ENCODE data around the gene FNTB. TPM values are rescaled to one million over a fixed set of nuclear protein-coding genes. Genes with fewer than 3 reads are reported as not detected.
"Not testable (repeated sequence)": the region's sequence is repeated elsewhere in the genome, so short reads cannot be mapped to it uniquely, and the experiment has no call there.

Gene FNTB
- total RNA-seq, 1 donor from 2014 or later: 18.8 TPM

- no peak for DNase-seq (ENCODE audit: extremely low read depth, low read depth, low spot score)
Measured at GRCh38 chr14:65011538-65011937, 24.8 kb downstream of the FNTB start.

- no peak for DNase-seq (ENCODE audit: extremely low read depth, low read depth, low spot score)
Measured at GRCh38 chr14:65012353-65012752, 25.7 kb downstream of the FNTB start.

GRCh38 chr14:65015391-65015790 is 28.7 kb downstream of the FNTB start:
- no peak for DNase-seq (ENCODE audit: extremely low read depth, low read depth, low spot score)

- no peak for DNase-seq (ENCODE audit: extremely low read depth, low read depth, low spot score)
Measured at GRCh38 chr14:65016471-65016870, 29.8 kb downstream of the FNTB start.

GRCh38 chr14:65019944-65020566 is 33.4 kb downstream of the FNTB start:
- peak; percentile 55 for DNase-seq (ENCODE audit: extremely low read depth, low read depth, low spot score)

- no peak for DNase-seq (ENCODE audit: extremely low read depth, low read depth, low spot score)
Measured at GRCh38 chr14:65024957-65025356, 38.3 kb downstream of the FNTB start.

GRCh38 chr14:65025818-65026217 is 39.1 kb downstream of the FNTB start:
- DNase-seq (ENCODE audit: extremely low read depth, low read depth, low spot score): no peak

- no peak for DNase-seq (ENCODE audit: extremely low read depth, low read depth, low spot score)
Measured at GRCh38 chr14:65026526-65026925, 39.8 kb downstream of the FNTB start.

GRCh38 chr14:65027127-65027799 is 40.6 kb downstream of the FNTB start:
- DNase-seq (ENCODE audit: extremely low read depth, low read depth, low spot score): no peak

- DNase-seq (ENCODE audit: extremely low read depth, low read depth, low spot score): no peak
Measured at GRCh38 chr14:65028937-65029336, 42.2 kb downstream of the FNTB start.

GRCh38 chr14:65031321-65031720 is 44.6 kb downstream of the FNTB start:
- not testable (repeated sequence) for DNase-seq (ENCODE audit: extremely low read depth, low read depth, low spot score)

- DNase-seq (ENCODE audit: extremely low read depth, low read depth, low spot score): no peak
Measured at GRCh38 chr14:65032319-65032718, 45.6 kb downstream of the FNTB start.

- DNase-seq (ENCODE audit: extremely low read depth, low read depth, low spot score): no peak
Measured at GRCh38 chr14:65033181-65033580, 46.5 kb downstream of the FNTB start.

- DNase-seq (ENCODE audit: extremely low read depth, low read depth, low spot score): no peak
Measured at GRCh38 chr14:65034021-65034420, 47.3 kb downstream of the FNTB start.

- no peak for DNase-seq (ENCODE audit: extremely low read depth, low read depth, low spot score)
Measured at GRCh38 chr14:65035049-65035448, 48.4 kb downstream of the FNTB start.

- DNase-seq (ENCODE audit: extremely low read depth, low read depth, low spot score): no peak
Measured at GRCh38 chr14:65038966-65039365, 52.3 kb downstream of the FNTB start.

GRCh38 chr14:65040666-65041433 is 54.2 kb downstream of the FNTB start:
- no peak for DNase-seq (ENCODE audit: extremely low read depth, low read depth, low spot score)

GRCh38 chr14:65041434-65041915 is 54.8 kb downstream of the FNTB start:
- DNase-seq (ENCODE audit: extremely low read depth, low read depth, low spot score): no peak

- no peak for DNase-seq (ENCODE audit: extremely low read depth, low read depth, low spot score)
Measured at GRCh38 chr14:65042296-65042695, 55.6 kb downstream of the FNTB start.

GRCh38 chr14:65042731-65043372 is 56.2 kb downstream of the FNTB start:
- no peak for DNase-seq (ENCODE audit: extremely low read depth, low read depth, low spot score)

- no peak for DNase-seq (ENCODE audit: extremely low read depth, low read depth, low spot score)
Measured at GRCh38 chr14:65043893-65044595, 57.3 kb downstream of the FNTB start.
